Measurements from ENCODE around the gene GSE1. TPM values are rescaled to one million over a fixed set of nuclear protein-coding genes. Genes with fewer than 3 reads are reported as not detected.

GSE1 gene
- total and polyA plus RNA-seq, 3 donors from 2014 or later: 49.9 to 212 (median 188) TPM

- TF ChIP-seq, protein P1, sequence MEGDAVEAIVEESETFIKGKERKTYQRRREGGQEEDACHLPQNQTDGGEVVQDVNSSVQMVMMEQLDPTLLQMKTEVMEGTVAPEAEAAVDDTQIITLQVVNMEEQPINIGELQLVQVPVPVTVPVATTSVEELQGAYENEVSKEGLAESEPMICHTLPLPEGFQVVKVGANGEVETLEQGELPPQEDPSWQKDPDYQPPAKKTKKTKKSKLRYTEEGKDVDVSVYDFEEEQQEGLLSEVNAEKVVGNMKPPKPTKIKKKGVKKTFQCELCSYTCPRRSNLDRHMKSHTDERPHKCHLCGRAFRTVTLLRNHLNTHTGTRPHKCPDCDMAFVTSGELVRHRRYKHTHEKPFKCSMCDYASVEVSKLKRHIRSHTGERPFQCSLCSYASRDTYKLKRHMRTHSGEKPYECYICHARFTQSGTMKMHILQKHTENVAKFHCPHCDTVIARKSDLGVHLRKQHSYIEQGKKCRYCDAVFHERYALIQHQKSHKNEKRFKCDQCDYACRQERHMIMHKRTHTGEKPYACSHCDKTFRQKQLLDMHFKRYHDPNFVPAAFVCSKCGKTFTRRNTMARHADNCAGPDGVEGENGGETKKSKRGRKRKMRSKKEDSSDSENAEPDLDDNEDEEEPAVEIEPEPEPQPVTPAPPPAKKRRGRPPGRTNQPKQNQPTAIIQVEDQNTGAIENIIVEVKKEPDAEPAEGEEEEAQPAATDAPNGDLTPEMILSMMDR (IDR thresholded peaks at IDR 0.05): no peak
- no peak for TF ChIP-seq POLR2A (IDR thresholded peaks at IDR 0.05)
- intact Hi-C loops (cut with DNase I; ENCODE audit: low total_unique reads): no loop called here
- Histone ChIP-seq H3K27ac (no peak overlapping the region), H3K4me1 (no peaks in the 10 kb centered on the region), H3K4me3 (no peak overlapping the region), H3K9me3 (no peaks in the 10 kb centered on the region), H3K27me3 (no peaks in the 10 kb centered on the region), H3K36me3 (ENCODE audit: low read depth, missing control alignments) (no peaks in the 10 kb centered on the region)
- WGBS, 2 donors: 90 to 95% methylated on average over 27 of the region's 27 CpGs
- DNase-seq: no peak
Observed at GRCh38 chr16:85664580-85665372, 51.7 kb downstream of the GSE1 start.

GRCh38 chr16:85665373-85665740, 52.2 kb downstream of the GSE1 start:
- DNase-seq: no peak
- Histone ChIP-seq H3K4me3 (no peak overlapping the region), H3K27me3 (no peaks in the 10 kb centered on the region), H3K36me3 (ENCODE audit: low read depth, missing control alignments) (no peaks in the 10 kb centered on the region), H3K4me1 (no peaks in the 10 kb centered on the region), H3K27ac (no peak overlapping the region), H3K9me3 (no peaks in the 10 kb centered on the region)
- intact Hi-C loops (cut with DNase I; ENCODE audit: low total_unique reads): no loop called here
- 91 to 96% methylated on average over 12 of the region's 12 CpGs for WGBS, 2 donors
- TF ChIP-seq, protein P1 (IDR thresholded peaks at IDR 0.05): no peak
- no peak for TF ChIP-seq POLR2A (IDR thresholded peaks at IDR 0.05)

DNA sequence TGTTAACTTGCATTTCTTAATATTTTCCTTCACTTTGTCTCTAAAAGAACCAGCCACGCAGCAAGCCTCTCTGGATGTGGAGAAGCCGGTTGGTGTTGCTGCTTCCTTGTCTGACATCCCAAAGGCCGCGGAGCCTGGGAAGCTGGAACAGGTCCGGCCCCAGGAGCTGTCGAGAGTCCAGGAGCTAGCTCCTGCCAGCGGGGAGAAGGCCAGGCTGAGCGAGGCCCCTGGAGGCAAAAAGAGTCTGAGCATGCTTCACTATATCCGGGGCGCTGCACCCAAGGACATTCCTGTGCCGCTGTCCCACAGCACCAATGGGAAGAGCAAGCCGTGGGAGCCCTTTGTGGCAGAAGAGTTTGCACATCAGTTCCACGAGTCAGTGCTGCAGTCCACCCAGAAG, 52.8 kb downstream of the GSE1 start:
- no peaks in the 10 kb centered on the region for H3K36me3 ChIP-seq (ENCODE audit: low read depth, missing control alignments)
- WGBS, 2 donors: 92 to 95% methylated on average over 12 to 13 of the region's 13 CpGs
- TF ChIP-seq, protein P1 (IDR thresholded peaks at IDR 0.05): no peak
- no peak for TF ChIP-seq POLR2A (IDR thresholded peaks at IDR 0.05)
- intact Hi-C loops (cut with DNase I; ENCODE audit: low total_unique reads): no loop called here
- no peaks in the 10 kb centered on the region for H3K4me1 ChIP-seq
- no peak overlapping the region for H3K27ac ChIP-seq
- no peaks in the 10 kb centered on the region for H3K27me3 ChIP-seq
- no peak overlapping the region for H3K4me3 ChIP-seq
- no peak for DNase-seq
- no peaks in the 10 kb centered on the region for H3K9me3 ChIP-seq

- intact Hi-C loops (cut with DNase I; ENCODE audit: low total_unique reads): no loop called here
- Histone ChIP-seq H3K27me3 (no peaks in the 10 kb centered on the region), H3K36me3 (ENCODE audit: low read depth, missing control alignments) (no peaks in the 10 kb centered on the region), H3K4me3 (no peak overlapping the region), H3K9me3 (no peaks in the 10 kb centered on the region), H3K4me1 (no peaks in the 10 kb centered on the region), H3K27ac (no peak overlapping the region)
- no peak for DNase-seq
- 92 to 98% methylated on average over 4 to 9 of the region's 9 CpGs for WGBS, 2 donors
- no peak for TF ChIP-seq POLR2A (IDR thresholded peaks at IDR 0.05)
- TF ChIP-seq, protein P1 (IDR thresholded peaks at IDR 0.05): no peak
Observed at GRCh38 chr16:85667261-85667660, 54.1 kb downstream of the GSE1 start.

Data from testis (tissue), 3 donors.